H1 (cell line): Measurements from ENCODE around the gene MORN5. TPM values are rescaled to one million over a fixed set of nuclear protein-coding genes. Genes with fewer than 3 reads are reported as not detected.

Experiments
- CTCF ChIA-PET: fragments of 300-600 bp; sonication (Branson Sonifier 250); formaldehyde crosslinking; loops from one replicate; lab custom pipeline; 2021; ENCODE audit not compliant: partially characterized antibody; lab: Charles Lee
- POLR2A ChIA-PET: fragments of 300-600 bp; sonication (Branson Sonifier 250); formaldehyde crosslinking; loops from one replicate; lab custom pipeline; 2021; ENCODE audit warnings: inconsistent platforms; ENCODE audit not compliant: partially characterized antibody; lab: Charles Lee
- DNase-seq, 2 experiments: peaks; one replicate each; pipeline versions ENCODE4 v3.0.0 to v3.0.0-alpha.2; 2010 to 2022; ENCODE audit warnings: low spot score in 2 of 2, low read depth in 1 of 2, mixed read lengths in 1 of 2
- FAIRE-seq: peaks from 2 replicates; lab custom pipeline; 2011; peaks lifted over from hg19 to GRCh38; lab: Jason Lieb, UNC
- H2AFZ ChIP-seq: 2 replicates; pipeline ENCODE4 v1.8.1; 2012; ENCODE audit warnings: low read length, inconsistent platforms
- H2AK5ac ChIP-seq: 2 replicates; pipeline ENCODE4 v1.6.1; 2013; ENCODE audit warnings: low read depth, low read length
- H2BK120ac ChIP-seq: replicated peaks from 2 replicates; pipeline ENCODE3; 2013; ENCODE audit warnings: low read depth, low read length, inconsistent platforms
- H2BK12ac ChIP-seq: 2 replicates; pipeline ENCODE4 v1.6.1; 2013; ENCODE audit warnings: low read depth, low read length
- H2BK15ac ChIP-seq: 2 replicates; pipeline ENCODE4 v1.6.1; 2013; ENCODE audit warnings: low read length
- H2BK20ac ChIP-seq: 2 replicates; pipeline ENCODE4 v1.6.1; 2013; ENCODE audit warnings: low read length
- H2BK5ac ChIP-seq: 2 replicates; pipeline ENCODE4 v1.6.1; 2013; ENCODE audit warnings: low read depth, low read length
- H3K14ac ChIP-seq: 2 replicates; pipeline ENCODE4 v1.6.1; 2013; ENCODE audit warnings: inconsistent platforms; ENCODE audit not compliant: insufficient read length
- H3K18ac ChIP-seq: 2 replicates; pipeline ENCODE4 v1.6.1; 2013; ENCODE audit warnings: low read length; ENCODE audit errors: extremely low read depth
- H3K23ac ChIP-seq: 2 replicates; pipeline ENCODE4 v1.6.1; 2013; ENCODE audit warnings: inconsistent platforms; ENCODE audit not compliant: insufficient read length
- H3K23me2 ChIP-seq: 2 replicates; pipeline ENCODE4 v1.6.1; 2013; ENCODE audit warnings: low read depth, low read length
- H3K27ac ChIP-seq: 2 replicates; pipeline ENCODE4 v1.6.1; 2011; ENCODE audit warnings: low read depth, low read length, inconsistent platforms
- H3K27me3 ChIP-seq, 4 experiments: replicated peaks in 1 of 4; 1 replicate in 1 of 4; 2 replicates in 3 of 4; pipeline versions ENCODE4 v1.6.1 to v1.8.1; 2011 to 2013; ENCODE audit warnings: low read length in 3 of 4, mild to moderate bottlenecking in 3 of 4, inconsistent platforms in 2 of 4, mixed read lengths in 2 of 4, moderate library complexity in 1 of 4; ENCODE audit not compliant: control insufficient read depth in 3 of 4, insufficient read depth in 3 of 4; ENCODE audit errors: extremely low read depth in 1 of 4
- H3K36me3 ChIP-seq, 4 experiments: 2 replicates each; pipeline versions ENCODE4 v1.6.1 to v1.8.1; 2011 to 2013; ENCODE audit warnings: mild to moderate bottlenecking in 4 of 4, low read length in 3 of 4, moderate library complexity in 2 of 4, control low read depth in 1 of 4, inconsistent platforms in 1 of 4; ENCODE audit not compliant: insufficient read depth in 4 of 4, control insufficient read depth in 2 of 4
- H3K4ac ChIP-seq: replicated peaks from 2 replicates; pipeline ENCODE3; 2013; ENCODE audit warnings: low read length, low read depth, mixed read lengths, inconsistent platforms; ENCODE audit not compliant: insufficient read length
- H3K4me1 ChIP-seq, 4 experiments: replicated peaks in 1 of 4; 1 replicate in 1 of 4; 2 replicates in 3 of 4; pipeline versions ENCODE4 v1.6.1 to v1.8.1; 2011 to 2013; ENCODE audit warnings: low read length in 3 of 4, inconsistent platforms in 2 of 4, mixed read lengths in 1 of 4; ENCODE audit not compliant: insufficient read depth in 4 of 4, control insufficient read depth in 3 of 4
- H3K4me2 ChIP-seq, 2 experiments: 2 replicates each; pipeline versions ENCODE4 v1.6.1 to v1.8.1; 2011 to 2013; ENCODE audit warnings: low read depth in 2 of 2, low read length in 2 of 2, control low read depth in 1 of 2, inconsistent platforms in 1 of 2, mild to moderate bottlenecking in 1 of 2; ENCODE audit not compliant: insufficient read depth in 1 of 2
- H3K4me3 ChIP-seq, 4 experiments: fragments of 200-600, 300-600 bp in 1 of 4; sonication (generic), shearing (Covaris generic), sonication (Bioruptor Twin) in 1 of 4; 2 replicates each; pipeline versions ENCODE4 v1.5.1 to v1.8.1; 2011 to 2016; ENCODE audit warnings: low read length in 4 of 4, low read depth in 3 of 4, control low read depth in 2 of 4, inconsistent platforms in 2 of 4, mild to moderate bottlenecking in 2 of 4, mixed read lengths in 1 of 4, moderate library complexity in 1 of 4; ENCODE audit not compliant: insufficient read depth in 2 of 4; ENCODE audit errors: extremely low read depth in 1 of 4
- H3K56ac ChIP-seq: replicated peaks from 2 replicates; pipeline ENCODE3; 2013; ENCODE audit warnings: low read depth, mild to moderate bottlenecking, mixed read lengths, low read length, inconsistent platforms; ENCODE audit not compliant: insufficient read length
- H3K79me1 ChIP-seq: 2 replicates; pipeline ENCODE4 v1.6.1; 2013; ENCODE audit warnings: low read depth, low read length, control low read depth
- H3K79me2 ChIP-seq, 2 experiments: 2 replicates each; pipeline versions ENCODE4 v1.6.1 to v1.8.1; 2012 to 2013; ENCODE audit warnings: low read length in 2 of 2, mild to moderate bottlenecking in 2 of 2, inconsistent platforms in 1 of 2; ENCODE audit not compliant: insufficient read depth in 2 of 2, control insufficient read depth in 1 of 2
- H3K9ac ChIP-seq, 4 experiments: replicated peaks in 1 of 4; 1 replicate in 1 of 4; 2 replicates in 3 of 4; pipeline versions ENCODE4 v1.6.1 to v1.8.1; 2011 to 2013; ENCODE audit warnings: low read depth in 3 of 4, low read length in 3 of 4, control low read depth in 2 of 4, mild to moderate bottlenecking in 2 of 4, moderate library complexity in 2 of 4, inconsistent platforms in 1 of 4; ENCODE audit errors: extremely low read depth in 1 of 4
- H3K9me3 ChIP-seq, 2 experiments: 2 replicates each; pipeline versions ENCODE4 v1.6.1 to v1.8.1; 2012 to 2013; ENCODE audit warnings: mild to moderate bottlenecking in 2 of 2, moderate library complexity in 2 of 2, control low read depth in 1 of 2, inconsistent platforms in 1 of 2, low read depth in 1 of 2, low read length in 1 of 2, mixed read lengths in 1 of 2; ENCODE audit not compliant: insufficient read depth in 2 of 2
- H4K20me1 ChIP-seq, 2 experiments: replicated peaks in 1 of 2; 2 replicates each; pipeline versions ENCODE3 to v1.8.1; 2011 to 2013; ENCODE audit warnings: inconsistent platforms in 2 of 2, low read length in 2 of 2, mild to moderate bottlenecking in 1 of 2; ENCODE audit not compliant: insufficient read depth in 2 of 2, control insufficient read depth in 1 of 2
- H4K5ac ChIP-seq: 2 replicates; pipeline ENCODE4 v1.6.1; 2013; ENCODE audit warnings: low read length, low read depth, mixed read lengths, inconsistent platforms; ENCODE audit not compliant: insufficient read length
- H4K8ac ChIP-seq: 2 replicates; pipeline ENCODE4 v1.8.0; 2013; ENCODE audit warnings: mild to moderate bottlenecking, moderate library complexity, low read length, inconsistent platforms; ENCODE audit not compliant: insufficient read depth; ENCODE audit errors: extremely low read depth
- H4K91ac ChIP-seq: replicated peaks from 2 replicates; pipeline ENCODE3; 2013; ENCODE audit warnings: low read length, mixed read lengths, inconsistent platforms; ENCODE audit not compliant: insufficient read length
- E2F6 ChIP-seq: IDR thresholded peaks from 2 replicates; pipeline ENCODE4 v1.6.1; 2012; ENCODE audit warnings: inconsistent platforms
- EP300 ChIP-seq, 2 experiments: IDR thresholded peaks; 1 replicate in 1 of 2; 2 replicates in 1 of 2; pipeline ENCODE4 v1.6.1; 2011 to 2012; ENCODE audit warnings: low read depth in 2 of 2, low read length in 2 of 2, mild to moderate bottlenecking in 2 of 2, borderline replicate concordance in 1 of 2, inconsistent platforms in 1 of 2, moderate library complexity in 1 of 2
- EZH2 ChIP-seq: fragments of 200-600 bp; sonication (generic); IDR thresholded peaks from 2 replicates; pipeline ENCODE4 v1.7.1; 2012; ENCODE audit warnings: low read depth, mild to moderate bottlenecking, moderate library complexity, low read length, inconsistent platforms; ENCODE audit not compliant: severe bottlenecking
- HDAC2 ChIP-seq, 2 experiments: fragments of 300-600 bp in 1 of 2; sonication (generic) in 1 of 2; IDR thresholded peaks; 2 replicates each; pipeline ENCODE4 v1.6.1; 2011 to 2012; ENCODE audit warnings: low read depth in 2 of 2, low read length in 2 of 2, mild to moderate bottlenecking in 2 of 2, moderate library complexity in 2 of 2, borderline replicate concordance in 1 of 2, inconsistent platforms in 1 of 2
- KDM5A ChIP-seq: fragments of 200-600 bp; IDR thresholded peaks from 2 replicates; pipeline ENCODE4 v1.7.1; 2012; ENCODE audit warnings: mild to moderate bottlenecking, low read length, inconsistent platforms, mixed read lengths
- NRF1 ChIP-seq: IDR thresholded peaks from 2 replicates; pipeline ENCODE4 v1.6.1; 2011; ENCODE audit warnings: mild to moderate bottlenecking, low read depth, low read length, improper control_type of control experiment
- PHF8 ChIP-seq: fragments of 200-600 bp; sonication (generic); conservative IDR thresholded peaks from 2 replicates; pipeline ENCODE4 v1.7.1; 2012; ENCODE audit warnings: low read depth, mild to moderate bottlenecking, inconsistent platforms, low read length, moderate library complexity
- POLR2A ChIP-seq, 2 experiments: IDR thresholded peaks; 1 replicate in 1 of 2; 2 replicates in 1 of 2; pipeline ENCODE4 v1.6.1; 2011; ENCODE audit warnings: low read depth in 2 of 2, low read length in 2 of 2, mild to moderate bottlenecking in 2 of 2; ENCODE audit errors: control extremely low read depth in 1 of 2
- RBBP5 ChIP-seq: IDR thresholded peaks from 2 replicates; pipeline ENCODE4 v1.7.1; 2012; ENCODE audit warnings: low read depth, mild to moderate bottlenecking, inconsistent platforms, low read length, moderate library complexity, borderline replicate concordance
- SIX5 ChIP-seq: IDR thresholded peaks from 2 replicates; pipeline ENCODE4 v1.6.1; 2011; ENCODE audit warnings: mild to moderate bottlenecking, low read depth, low read length
- TAF1 ChIP-seq: IDR thresholded peaks from 2 replicates; pipeline ENCODE4 v1.6.1; 2011; ENCODE audit warnings: mild to moderate bottlenecking, low read depth, low read length
- USF2 ChIP-seq: IDR thresholded peaks from 2 replicates; pipeline ENCODE4 v1.6.1; 2011; ENCODE audit warnings: low read length, improper control_type of control experiment
- WGBS, 2 experiments: shearing (Covaris generic) in 1 of 2; methylation state at CpG; one replicate each; pipeline versions ENCODE4 v1.1.6 to v1.1.7; 2013 to 2015; ENCODE audit warnings: low lambda C conversion rate in 2 of 2, mixed read lengths in 2 of 2, inconsistent platforms in 1 of 2, low coverage in 1 of 2, missing lambda C conversion rate in 1 of 2; ENCODE audit not compliant: insufficient replicate concordance in 2 of 2, insufficient coverage in 1 of 2, insufficient read length in 1 of 2; ENCODE audit errors: extremely low coverage in 1 of 2, missing lambda C conversion rate in 1 of 2; 5-methylcytosine and 5-hydroxymethylcytosine counted together
- polyA plus RNA-seq, 7 experiments: library from polyadenylated mRNA; depleted of rRNA in 3 of 7; stranded (reverse) in 5 of 7; unstranded in 2 of 7; fragments of >200 nt in 5 of 7; fragments of 200-250 nt in 2 of 7; gene quantifications; 1 replicate in 5 of 7; 2 replicates in 1 of 7; 4 replicates in 1 of 7; pipeline versions ENCODE4 v1.2.1 to v1.2.3, GENCODE V29; 2011 to 2013; ENCODE audit warnings: missing spikeins in 2 of 7, mixed read lengths in 2 of 7
- total RNA-seq: library from RNA; stranded (reverse); fragmentation: NEBNext Ultra II Directional; extraction: Animal tissue kit (Norgen Biotek cat#: 25700); gene quantifications from 2 replicates; pipeline ENCODE4 v1.2.1, GENCODE V29; 2021

The MORN5 gene
- total and polyA plus RNA-seq, 2 of the 8 experiments (the other 6 are each of a cell fraction or from before 2014, with no cell fraction given), result not detected

- CTCF ChIA-PET, result interaction anchor here (0.6 to 9.9 kb wide), 13 partner anchors 10 to 216 kb away, joined by 3 to 152 read pairs (median 4); partner anchors contain the start of genes MORN5 and NDUFA8
- TF ChIP-seq POLR2A (IDR thresholded peaks at IDR 0.05; ENCODE audit: control extremely low read depth in 1 of 2, low read depth in 2 of 2, low read length in 2 of 2) (no peak), USF2 (no peak), RBBP5 (no peak), NRF1 (no peak), EZH2 (no peak), HDAC2 (IDR thresholded peaks at IDR 0.05; ENCODE audit: borderline replicate concordance in 1 of 2, low read depth in 2 of 2, low read length in 2 of 2) (no peak), KDM5A (no peak), PHF8 (no peak), TAF1 (no peak), EP300 (IDR thresholded peaks at IDR 0.05; ENCODE audit: borderline replicate concordance in 1 of 2, low read depth in 2 of 2, low read length in 2 of 2) (no peak), SIX5 (no peak), E2F6 (no peak)
Measured at GRCh38 chr9:122135529-122135859, 24.2 kb upstream of the MORN5 start.

More at GRCh38 chr9:122135529-122135859, 24.2 kb upstream of the MORN5 start:
- Histone ChIP-seq H3K18ac (no peak overlapping the region), H2AK5ac (no peak overlapping the region), H3K23me2 (0 out of 2 replicates have a peak, but pooled peaks cover 2% of the 10 kb centered on the region), H3K4ac (no peak overlapping the region), H3K23ac (no peak overlapping the region), H3K27ac (no peak overlapping the region), H3K4me3 (no peak overlapping the region), H3K79me1 (no peaks in the 10 kb centered on the region), H2BK12ac (no peak overlapping the region), H3K4me1 (peaks cover 16 to 21% (median 18%) of the 10 kb centered on the region in 4 experiments), H3K4me2 (no peak overlapping the region), H3K79me2 (no peaks in the 10 kb centered on the region), H3K56ac (no peak overlapping the region), H3K27me3 (peaks cover 0 to 5% (median 3%) of the 10 kb centered on the region in 4 experiments; a peak in 3 of 7 replicates), H3K9ac (no peak overlapping the region), H4K5ac (no peak overlapping the region), H4K91ac (no peak overlapping the region), H2BK120ac (no peak overlapping the region), H4K20me1 (peaks cover 0 to 1% of the 10 kb centered on the region in 2 experiments), H2AFZ (no peak overlapping the region), H3K14ac (no peak overlapping the region), H2BK20ac (no peak overlapping the region), H3K36me3 (no peaks in the 10 kb centered on the region), H2BK5ac (no peak overlapping the region), H3K9me3 (no peaks in the 10 kb centered on the region), H2BK15ac (no peak overlapping the region), H4K8ac (no peak overlapping the region)
- FAIRE-seq (no peak), DNase-seq (no peak)
- 86% methylated on average over 7 of the region's 7 CpGs; no CpG with 5 or more reads in 1 of the 2 experiments for WGBS, 2 experiments
- POLR2A ChIA-PET, result no interaction called here
